ENCODE results near the gene MXRA8.
"Not testable (repeated sequence)": the region's sequence is repeated elsewhere in the genome, so short reads cannot be mapped to it uniquely, and the experiment has no call there.

Gene MXRA8

GRCh38 chr1:1318131-1318652 lies 40.2 kb downstream of the MXRA8 start:
- no peak overlapping the region for H3K4me3 ChIP-seq (replicated peaks; ENCODE audit: insufficient read depth, low read length)
- DNase-seq (ENCODE audit: low read depth in 1 of 2, low spot score in 1 of 2): no peak
- no peak overlapping the region for H3K27ac ChIP-seq (replicated peaks)
- H3K27me3 ChIP-seq (ENCODE audit: insufficient read depth, poor library complexity, severe bottlenecking): no peaks in the 10 kb centered on the region
- no peak for TF ChIP-seq REST (IDR thresholded peaks at IDR 0.05; ENCODE audit: insufficient replicate concordance, low read depth)
- no peak for TF ChIP-seq SPI1 (IDR thresholded peaks at IDR 0.05; ENCODE audit: borderline replicate concordance, low read depth)
- TF ChIP-seq GABPA (IDR thresholded peaks at IDR 0.05; ENCODE audit: low read depth): no peak
- TF ChIP-seq POLR2AphosphoS5 (IDR thresholded peaks at IDR 0.05; ENCODE audit: low read depth): no peak
- no peak for TF ChIP-seq CTCF (IDR thresholded peaks at IDR 0.05; ENCODE audit: insufficient read depth, low read length)

- H3K27me3 ChIP-seq (ENCODE audit: insufficient read depth, poor library complexity, severe bottlenecking): no peaks in the 10 kb centered on the region
- no peak for DNase-seq (ENCODE audit: low read depth in 1 of 2, low spot score in 1 of 2)
- no peak overlapping the region for H3K27ac ChIP-seq (replicated peaks)
- no peak overlapping the region for H3K4me3 ChIP-seq (replicated peaks; ENCODE audit: insufficient read depth, low read length)
- no peak for TF ChIP-seq CTCF (IDR thresholded peaks at IDR 0.05; ENCODE audit: insufficient read depth, low read length)
- TF ChIP-seq SPI1 (IDR thresholded peaks at IDR 0.05; ENCODE audit: borderline replicate concordance, low read depth): no peak
- no peak for TF ChIP-seq REST (IDR thresholded peaks at IDR 0.05; ENCODE audit: insufficient replicate concordance, low read depth)
- no peak for TF ChIP-seq POLR2AphosphoS5 (IDR thresholded peaks at IDR 0.05; ENCODE audit: low read depth)
- TF ChIP-seq GABPA (IDR thresholded peaks at IDR 0.05; ENCODE audit: low read depth): no peak
Measured at GRCh38 chr1:1317420-1317819, 40.9 kb downstream of the MXRA8 start.

GRCh38 chr1:1316199-1316598 lies 42.2 kb downstream of the MXRA8 start:
- 0 out of 2 replicates have a peak, but pooled peaks have one; percentile 2 for TF ChIP-seq POLR2AphosphoS5 (IDR thresholded peaks at IDR 0.05; ENCODE audit: low read depth)
- not testable (repeated sequence) for H3K4me3 ChIP-seq (replicated peaks; ENCODE audit: insufficient read depth, low read length); DNase-seq (ENCODE audit: low read depth in 1 of 2, low spot score in 1 of 2); H3K27ac ChIP-seq (replicated peaks); H3K27me3 ChIP-seq (ENCODE audit: insufficient read depth, poor library complexity, severe bottlenecking)

GRCh38 chr1:1315435-1315954 lies 42.9 kb downstream of the MXRA8 start:
- TF ChIP-seq REST (IDR thresholded peaks at IDR 0.05; ENCODE audit: insufficient replicate concordance, low read depth): no peak
- 0 out of 2 replicates have a peak, but pooled peaks have one; percentile 3 for TF ChIP-seq POLR2AphosphoS5 (IDR thresholded peaks at IDR 0.05; ENCODE audit: low read depth)
- Histone ChIP-seq H3K4me3 (replicated peaks; ENCODE audit: insufficient read depth, low read length) (no peak overlapping the region), H3K27ac (replicated peaks) (no peak overlapping the region), H3K27me3 (ENCODE audit: insufficient read depth, poor library complexity, severe bottlenecking) (no peaks in the 10 kb centered on the region)
- no peak for DNase-seq (ENCODE audit: low read depth in 1 of 2, low spot score in 1 of 2)
